Measurements from ENCODE around the gene VPS29. TPM values are rescaled to one million over a fixed set of nuclear protein-coding genes. Genes with fewer than 3 reads are reported as not detected.
A peak's percentile ranks its signal among the peaks of the same experiment; 100 is the strongest.

VPS29 gene
- total and polyA plus RNA-seq, 4 donors, result 87.9 to 161 (median 124) TPM

DNA sequence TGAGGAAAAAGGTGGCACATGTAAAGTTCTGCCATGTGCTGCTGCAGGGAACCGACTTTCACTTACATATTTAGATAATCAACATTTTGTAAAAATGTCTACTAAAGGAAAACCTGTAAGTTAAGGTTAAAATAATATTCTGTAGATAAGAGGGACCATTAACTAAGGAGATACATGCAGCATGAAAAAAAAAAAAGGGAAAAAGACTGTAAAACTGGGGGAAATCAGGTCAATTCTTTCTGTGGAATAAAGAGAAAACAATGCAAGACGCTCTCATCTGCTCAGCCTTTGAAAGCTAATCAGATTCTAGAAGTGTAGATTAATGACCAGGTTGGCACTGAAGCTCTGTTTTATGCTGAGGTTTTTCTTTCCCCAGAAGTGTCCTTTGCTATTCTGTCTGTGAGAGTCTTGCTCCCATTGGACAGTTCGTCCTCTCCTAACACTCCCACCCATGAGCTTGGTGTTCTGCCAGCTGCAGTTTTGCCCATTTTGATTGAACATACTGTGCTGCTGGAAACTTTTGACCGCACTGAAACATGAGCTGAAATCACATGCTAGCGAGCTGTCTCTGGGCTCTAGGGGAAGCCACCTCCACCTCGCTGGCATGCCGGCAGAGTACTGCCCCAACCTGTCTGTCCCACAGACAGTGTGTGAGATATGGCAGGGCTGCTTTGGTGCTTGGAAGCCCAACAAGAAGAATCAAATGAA lies 41.5 kb upstream of the VPS29 start:
- H3K36me3 ChIP-seq (ENCODE audit: control insufficient read depth, insufficient read depth, low read length), result peaks cover 6% of the 10 kb centered on the region
- peak in 4 of 6 donors; percentile 31 to 85 (median 68) for DNase-seq (ENCODE audit: low read depth in 4 of 6, low spot score in 6 of 6)
- WGBS (ENCODE audit: insufficient coverage), result 30% methylated on average over 5 of the region's 7 CpGs
- no peaks in the 10 kb centered on the region for H3K9me3 ChIP-seq (ENCODE audit: control insufficient read depth, insufficient read depth, low read length)
- peak overlapping the region; percentile 71 for H3K27ac ChIP-seq (ENCODE audit: low read depth, low read length)
- H3K4me1 ChIP-seq (ENCODE audit: control insufficient read depth, insufficient read depth, low read length), result peaks cover 4% of the 10 kb centered on the region
- no peak overlapping the region for H3K4me3 ChIP-seq (ENCODE audit: low read depth, low read length)
- H3K27me3 ChIP-seq (ENCODE audit: control insufficient read depth, insufficient read depth, low read length), result no peaks in the 10 kb centered on the region

DNA sequence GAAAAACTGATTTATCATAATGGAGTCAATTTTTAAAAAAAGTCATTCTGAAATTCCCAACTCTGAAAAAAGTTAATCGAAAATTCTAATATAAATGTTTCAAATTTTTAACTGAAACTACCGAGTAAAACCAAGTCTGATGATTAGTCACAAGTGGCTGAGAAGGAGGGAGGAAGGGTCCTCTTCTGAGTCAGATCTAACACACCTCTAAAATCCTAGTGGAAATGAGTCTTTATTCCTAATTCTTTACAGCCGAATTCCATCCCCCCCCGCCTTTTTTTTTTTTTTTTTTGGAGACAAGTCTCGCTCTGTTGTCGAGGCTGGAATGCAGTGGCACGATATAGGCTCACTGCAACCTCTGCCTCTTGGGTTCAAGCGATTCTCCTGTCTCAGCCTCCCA lies 38.1 kb upstream of the VPS29 start:
- Histone ChIP-seq H3K27ac (ENCODE audit: low read depth, low read length) (no peak overlapping the region), H3K27me3 (ENCODE audit: control insufficient read depth, insufficient read depth, low read length) (no peaks in the 10 kb centered on the region), H3K36me3 (ENCODE audit: control insufficient read depth, insufficient read depth, low read length) (peaks cover 8% of the 10 kb centered on the region), H3K4me1 (ENCODE audit: control insufficient read depth, insufficient read depth, low read length) (peaks cover 4% of the 10 kb centered on the region), H3K4me3 (ENCODE audit: low read depth, low read length) (no peak overlapping the region), H3K9me3 (ENCODE audit: control insufficient read depth, insufficient read depth, low read length) (no peaks in the 10 kb centered on the region)
- DNase-seq (ENCODE audit: low read depth in 4 of 6, low spot score in 6 of 6), result no peak
- WGBS (ENCODE audit: insufficient coverage), result 100% methylated on average over 1 of the region's 8 CpGs

DNA sequence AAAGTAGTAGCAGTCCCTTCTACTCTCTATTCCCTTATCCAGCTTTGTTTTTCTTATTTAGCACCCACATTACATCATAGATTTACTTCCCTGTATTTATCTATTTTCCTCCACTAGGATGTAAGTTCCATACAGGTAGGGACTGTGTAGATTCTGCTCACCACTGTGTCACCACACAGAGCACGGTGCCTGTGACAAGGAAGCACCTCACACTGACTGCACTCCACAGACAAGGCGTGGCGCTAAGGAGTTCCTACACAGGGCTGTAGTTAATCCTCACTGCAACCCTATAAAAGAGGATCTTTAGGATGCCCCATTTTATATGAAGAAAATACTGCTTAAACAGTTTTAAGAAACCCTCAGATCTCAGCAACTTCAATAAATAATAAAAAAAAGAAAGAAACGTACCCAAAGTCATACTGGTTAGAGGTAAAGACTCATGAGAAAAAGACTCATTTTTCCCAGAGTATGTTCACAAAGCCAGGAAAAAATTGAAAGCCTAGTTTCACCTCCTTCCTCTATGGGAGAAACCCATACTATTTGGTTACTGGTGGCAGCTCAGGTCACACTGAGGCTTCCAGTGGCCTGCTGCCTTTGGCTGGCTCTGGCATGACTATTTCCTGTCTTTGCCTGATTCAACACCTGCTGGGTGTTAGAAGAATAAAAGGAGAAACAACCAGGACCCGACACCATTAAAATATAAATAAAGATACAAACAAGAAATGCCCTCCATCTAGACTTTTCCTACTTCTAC lies 37.1 kb upstream of the VPS29 start:
- Histone ChIP-seq H3K27me3 (ENCODE audit: control insufficient read depth, insufficient read depth, low read length) (no peaks in the 10 kb centered on the region), H3K9me3 (ENCODE audit: control insufficient read depth, insufficient read depth, low read length) (no peaks in the 10 kb centered on the region), H3K4me3 (ENCODE audit: low read depth, low read length) (no peak overlapping the region), H3K36me3 (ENCODE audit: control insufficient read depth, insufficient read depth, low read length) (peaks cover 5% of the 10 kb centered on the region), H3K27ac (ENCODE audit: low read depth, low read length) (no peak overlapping the region), H3K4me1 (ENCODE audit: control insufficient read depth, insufficient read depth, low read length) (peaks cover 4% of the 10 kb centered on the region)
- no CpG with 5 or more reads among the region's 5 CpGs for WGBS (ENCODE audit: insufficient coverage)
- no peak for DNase-seq (ENCODE audit: low read depth in 4 of 6, low spot score in 6 of 6)

DNA sequence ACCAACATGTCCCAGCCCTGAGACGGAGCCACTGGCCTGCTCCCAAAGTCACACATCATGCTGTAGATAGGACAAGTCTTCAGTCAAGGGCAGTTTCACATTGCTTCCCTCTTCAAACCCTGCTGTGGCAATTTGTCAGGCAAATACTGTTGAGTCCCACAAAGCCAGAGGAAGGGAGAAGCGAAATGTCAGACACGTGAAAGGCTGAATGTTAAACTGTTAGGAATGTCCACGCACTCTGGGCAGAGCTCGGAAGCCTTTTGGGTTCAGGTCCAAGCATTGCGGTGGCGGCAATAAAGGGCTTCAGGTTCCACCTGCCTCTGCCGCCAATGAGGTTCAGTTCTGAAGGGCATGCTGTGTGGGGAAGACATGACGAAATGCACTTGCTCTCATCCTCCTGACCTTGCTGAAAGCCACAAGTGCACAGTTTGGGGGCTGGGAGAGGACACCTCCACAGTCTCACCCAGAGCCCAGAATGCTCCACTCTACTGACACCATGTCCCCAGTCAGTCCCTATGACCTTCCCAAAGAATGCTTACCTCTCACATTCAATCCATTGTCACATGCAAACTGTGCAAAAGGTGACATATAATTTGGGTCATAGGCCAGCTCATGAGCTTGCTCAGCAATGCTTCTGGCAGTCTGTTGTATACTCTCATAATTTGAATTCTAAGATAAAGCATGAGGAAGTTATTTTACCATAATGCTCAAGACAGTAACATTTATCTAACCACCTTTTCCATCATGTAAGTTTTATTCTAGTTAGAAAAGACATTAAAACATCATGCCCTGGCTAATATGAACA lies 35.9 kb upstream of the VPS29 start:
- no peak overlapping the region for H3K27ac ChIP-seq (ENCODE audit: low read depth, low read length)
- H3K4me3 ChIP-seq (ENCODE audit: low read depth, low read length), result no peak overlapping the region
- peak in 1 of 6 donors; percentile 16 for DNase-seq (ENCODE audit: low read depth in 4 of 6, low spot score in 6 of 6)
- H3K27me3 ChIP-seq (ENCODE audit: control insufficient read depth, insufficient read depth, low read length), result no peaks in the 10 kb centered on the region
- 46% methylated on average over 7 of the region's 9 CpGs for WGBS (ENCODE audit: insufficient coverage)
- no peaks in the 10 kb centered on the region for H3K4me1 ChIP-seq (ENCODE audit: control insufficient read depth, insufficient read depth, low read length)
- H3K9me3 ChIP-seq (ENCODE audit: control insufficient read depth, insufficient read depth, low read length), result no peaks in the 10 kb centered on the region
- peaks cover 5% of the 10 kb centered on the region for H3K36me3 ChIP-seq (ENCODE audit: control insufficient read depth, insufficient read depth, low read length)

DNA sequence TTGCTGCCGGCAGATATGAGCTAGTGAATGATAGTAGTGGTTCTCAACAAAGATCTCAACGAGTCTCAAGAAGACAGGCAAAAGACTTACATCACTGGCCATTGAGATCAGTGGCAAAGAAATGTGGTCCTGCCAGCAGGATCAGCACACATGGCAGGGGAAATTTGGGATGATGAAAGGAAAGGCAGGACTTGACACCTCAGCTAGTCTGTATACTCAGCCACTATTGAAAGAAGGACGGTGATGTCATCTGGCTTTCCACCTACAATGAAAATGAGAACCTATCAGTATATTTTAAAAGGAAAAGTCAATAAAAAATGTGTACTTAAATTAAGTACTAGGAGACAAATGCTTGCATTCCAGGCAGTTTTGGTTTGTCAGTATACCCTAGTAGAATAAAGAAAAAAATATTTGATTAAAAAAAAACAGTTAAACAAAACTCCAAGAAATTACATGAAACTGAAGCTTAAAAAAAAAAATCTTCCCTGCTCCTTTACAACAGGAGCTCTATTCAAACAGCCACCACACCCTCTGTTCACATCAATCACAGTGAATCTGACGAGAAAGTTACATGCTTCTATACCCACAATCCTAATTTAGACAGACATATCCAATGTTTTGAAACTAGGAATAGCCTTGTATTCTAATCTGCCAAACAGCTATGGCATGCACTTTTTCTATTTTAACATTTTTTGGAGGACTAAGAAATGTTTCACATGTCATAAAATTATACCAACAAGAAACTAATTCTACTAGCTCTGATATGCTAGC lies 35.1 kb upstream of the VPS29 start:
- Histone ChIP-seq H3K36me3 (ENCODE audit: control insufficient read depth, insufficient read depth, low read length) (peaks cover 5% of the 10 kb centered on the region), H3K4me1 (ENCODE audit: control insufficient read depth, insufficient read depth, low read length) (no peaks in the 10 kb centered on the region), H3K4me3 (ENCODE audit: low read depth, low read length) (no peak overlapping the region), H3K9me3 (ENCODE audit: control insufficient read depth, insufficient read depth, low read length) (no peaks in the 10 kb centered on the region), H3K27me3 (ENCODE audit: control insufficient read depth, insufficient read depth, low read length) (no peaks in the 10 kb centered on the region), H3K27ac (ENCODE audit: low read depth, low read length) (no peak overlapping the region)
- 86% methylated on average over 3 of the region's 4 CpGs for WGBS (ENCODE audit: insufficient coverage)
- DNase-seq (ENCODE audit: low read depth in 4 of 6, low spot score in 6 of 6), result no peak

DNA sequence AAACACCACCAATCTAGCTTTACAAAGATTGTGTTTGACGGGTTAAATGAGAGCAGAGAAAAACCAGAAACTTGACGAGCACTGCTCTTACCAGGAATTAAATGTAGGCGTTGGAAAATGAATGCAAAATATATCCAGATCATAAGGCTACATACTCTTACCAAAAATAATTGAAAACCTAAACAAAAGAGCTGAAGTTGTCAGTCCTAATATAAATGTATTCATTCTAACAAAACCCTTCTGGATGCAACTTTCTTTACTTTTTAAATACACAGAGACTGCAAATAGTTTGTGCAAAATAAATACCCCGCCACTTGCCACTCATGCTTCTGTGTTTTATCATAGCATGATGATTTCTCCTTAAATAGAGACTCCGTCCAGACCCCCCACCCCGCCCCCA lies 32.9 kb upstream of the VPS29 start:
- H3K36me3 ChIP-seq (ENCODE audit: control insufficient read depth, insufficient read depth, low read length), result peaks cover 6% of the 10 kb centered on the region
- no peak overlapping the region for H3K27ac ChIP-seq (ENCODE audit: low read depth, low read length)
- H3K9me3 ChIP-seq (ENCODE audit: control insufficient read depth, insufficient read depth, low read length), result no peaks in the 10 kb centered on the region
- H3K4me1 ChIP-seq (ENCODE audit: control insufficient read depth, insufficient read depth, low read length), result no peaks in the 10 kb centered on the region
- no peak overlapping the region for H3K4me3 ChIP-seq (ENCODE audit: low read depth, low read length)
- no peak for DNase-seq (ENCODE audit: low read depth in 4 of 6, low spot score in 6 of 6)
- no peaks in the 10 kb centered on the region for H3K27me3 ChIP-seq (ENCODE audit: control insufficient read depth, insufficient read depth, low read length)
- WGBS (ENCODE audit: insufficient coverage), result no CpG with 5 or more reads among the region's 6 CpGs

DNA sequence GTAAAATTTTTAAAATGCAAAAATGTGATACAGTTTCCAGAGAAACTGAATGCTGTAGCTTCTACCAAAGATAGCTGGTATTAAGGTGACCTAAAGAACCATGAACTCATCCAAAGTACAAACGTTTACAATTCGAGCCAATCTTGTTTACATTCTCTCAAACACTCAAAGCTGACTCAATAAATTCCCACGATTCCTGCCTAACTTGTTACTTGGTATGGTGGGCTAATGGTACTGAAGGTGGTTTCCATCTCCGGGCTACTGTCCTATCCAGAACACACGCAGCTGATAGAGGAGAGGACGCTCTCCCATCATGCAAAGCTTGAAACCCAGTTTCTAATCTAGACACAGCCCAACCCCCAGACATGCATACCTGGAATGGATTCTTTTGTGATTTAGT lies 31.7 kb upstream of the VPS29 start:
- no peak for DNase-seq (ENCODE audit: low read depth in 4 of 6, low spot score in 6 of 6)
- H3K4me1 ChIP-seq (ENCODE audit: control insufficient read depth, insufficient read depth, low read length), result no peaks in the 10 kb centered on the region
- peaks cover 8% of the 10 kb centered on the region for H3K36me3 ChIP-seq (ENCODE audit: control insufficient read depth, insufficient read depth, low read length)
- WGBS (ENCODE audit: insufficient coverage), result no CpG with 5 or more reads among the region's 6 CpGs
- no peaks in the 10 kb centered on the region for H3K9me3 ChIP-seq (ENCODE audit: control insufficient read depth, insufficient read depth, low read length)
- H3K27me3 ChIP-seq (ENCODE audit: control insufficient read depth, insufficient read depth, low read length), result no peaks in the 10 kb centered on the region
- H3K27ac ChIP-seq (ENCODE audit: low read depth, low read length), result no peak overlapping the region
- no peak overlapping the region for H3K4me3 ChIP-seq (ENCODE audit: low read depth, low read length)

DNA sequence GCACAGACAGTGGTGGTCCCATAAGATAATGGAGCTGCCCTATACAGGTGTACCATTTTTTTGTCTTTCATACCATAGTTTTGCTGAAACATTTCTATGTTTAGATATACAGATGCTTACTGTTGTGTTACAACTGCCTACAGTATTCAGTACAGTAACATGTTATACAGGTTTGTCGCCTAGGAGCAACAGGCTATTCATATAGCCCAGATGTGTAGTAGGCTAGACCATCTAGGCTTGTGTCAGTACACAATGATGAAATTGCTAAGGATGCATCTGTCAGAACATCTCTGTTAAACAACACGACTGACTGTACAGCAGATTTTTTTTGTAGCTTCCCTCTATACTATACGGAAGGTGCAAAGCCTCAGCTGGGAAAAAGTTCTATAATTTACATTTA lies 30.7 kb upstream of the VPS29 start:
- WGBS (ENCODE audit: insufficient coverage), result no CpG with 5 or more reads among the region's 3 CpGs
- Histone ChIP-seq H3K27ac (ENCODE audit: low read depth, low read length) (no peak overlapping the region), H3K9me3 (ENCODE audit: control insufficient read depth, insufficient read depth, low read length) (no peaks in the 10 kb centered on the region), H3K4me3 (ENCODE audit: low read depth, low read length) (no peak overlapping the region), H3K27me3 (ENCODE audit: control insufficient read depth, insufficient read depth, low read length) (no peaks in the 10 kb centered on the region), H3K4me1 (ENCODE audit: control insufficient read depth, insufficient read depth, low read length) (no peaks in the 10 kb centered on the region), H3K36me3 (ENCODE audit: control insufficient read depth, insufficient read depth, low read length) (peaks cover 5% of the 10 kb centered on the region)
- DNase-seq (ENCODE audit: low read depth in 4 of 6, low spot score in 6 of 6), result no peak

- no peak overlapping the region for H3K4me3 ChIP-seq (ENCODE audit: low read depth, low read length)
- no CpG with 5 or more reads among the region's 2 CpGs for WGBS (ENCODE audit: insufficient coverage)
- H3K9me3 ChIP-seq (ENCODE audit: control insufficient read depth, insufficient read depth, low read length), result no peaks in the 10 kb centered on the region
- no peak for DNase-seq (ENCODE audit: low read depth in 4 of 6, low spot score in 6 of 6)
- H3K27me3 ChIP-seq (ENCODE audit: control insufficient read depth, insufficient read depth, low read length), result no peaks in the 10 kb centered on the region
- no peaks in the 10 kb centered on the region for H3K4me1 ChIP-seq (ENCODE audit: control insufficient read depth, insufficient read depth, low read length)
- no peak overlapping the region for H3K27ac ChIP-seq (ENCODE audit: low read depth, low read length)
- peaks cover 3% of the 10 kb centered on the region for H3K36me3 ChIP-seq (ENCODE audit: control insufficient read depth, insufficient read depth, low read length)
Observed at GRCh38 chr12:110531741-110532333, 29.9 kb upstream of the VPS29 start.

All from spinal cord (tissue), 10 donors.